Mesendoderm (in vitro differentiated cells): ENCODE measurements around the gene ZGPAT.

Experiments
- DNase-seq: peaks from one replicate; pipeline ENCODE4 v3.0.0; 2013
- H2AK5ac ChIP-seq: 2 replicates; pipeline ENCODE4 v1.6.1; 2013; ENCODE audit warnings: low read length, inconsistent platforms
- H2BK120ac ChIP-seq: 2 replicates; pipeline ENCODE4 v1.6.1; 2013; ENCODE audit warnings: low read depth, mild to moderate bottlenecking, low read length, moderate library complexity, mixed read lengths
- H2BK15ac ChIP-seq: replicated peaks from 2 replicates; pipeline ENCODE4 v1.6.1; 2013; ENCODE audit warnings: low read depth, mild to moderate bottlenecking, moderate library complexity
- H2BK5ac ChIP-seq: 2 replicates; pipeline ENCODE4 v1.6.1; 2013; ENCODE audit warnings: low read length, inconsistent platforms
- H3K18ac ChIP-seq: 2 replicates; pipeline ENCODE4 v1.6.1; 2013; ENCODE audit warnings: mild to moderate bottlenecking, low read length, mixed read lengths
- H3K23ac ChIP-seq: one replicate; pipeline ENCODE4 v1.6.1; 2013; ENCODE audit warnings: low read length
- H3K27ac ChIP-seq: 2 replicates; pipeline ENCODE4 v1.5.1; 2013; ENCODE audit warnings: low read depth, mild to moderate bottlenecking, inconsistent platforms, low read length, moderate library complexity
- H3K27me3 ChIP-seq: 2 replicates; pipeline ENCODE4 v1.6.1; 2013; ENCODE audit warnings: low read length, control low read depth, mild to moderate bottlenecking, inconsistent platforms; ENCODE audit not compliant: insufficient read depth, poor library complexity
- H3K36me3 ChIP-seq: 2 replicates; pipeline ENCODE4 v1.6.1; 2013; ENCODE audit warnings: low read length, inconsistent platforms; ENCODE audit not compliant: control insufficient read depth, insufficient read depth
- H3K4ac ChIP-seq: one replicate; pipeline ENCODE4 v1.6.1; 2013; ENCODE audit warnings: low read depth, mild to moderate bottlenecking, low read length, moderate library complexity
- H3K4me1 ChIP-seq: 2 replicates; pipeline ENCODE4 v1.6.1; 2013; ENCODE audit warnings: low read depth, low read length, inconsistent platforms; ENCODE audit not compliant: control insufficient read depth
- H3K4me2 ChIP-seq: 2 replicates; pipeline ENCODE4 v1.6.1; 2013; ENCODE audit warnings: low read length
- H3K4me3 ChIP-seq: 2 replicates; pipeline ENCODE4 v1.5.1; 2013; ENCODE audit warnings: mild to moderate bottlenecking, low read length
- H3K56ac ChIP-seq: one replicate; pipeline ENCODE4 v1.6.1; 2013; ENCODE audit warnings: low read length
- H3K79me1 ChIP-seq: 2 replicates; pipeline ENCODE4 v1.6.1; 2013; ENCODE audit warnings: low read length, inconsistent platforms
- H3K79me2 ChIP-seq: 2 replicates; pipeline ENCODE4 v1.6.1; 2013; ENCODE audit warnings: mild to moderate bottlenecking, low read length; ENCODE audit not compliant: control insufficient read depth, insufficient read depth
- H3K9ac ChIP-seq: 2 replicates; pipeline ENCODE4 v1.6.1; 2013; ENCODE audit warnings: low read length, inconsistent platforms
- H4K5ac ChIP-seq: one replicate; pipeline ENCODE4 v1.6.1; 2013; ENCODE audit warnings: low read length
- H4K8ac ChIP-seq: one replicate; pipeline ENCODE4 v1.6.1; 2013; ENCODE audit warnings: low read depth, mild to moderate bottlenecking, control low read depth, low read length, moderate library complexity
- WGBS: extraction: QIAGEN DNeasy Blood & Tissue Kit; methylation state at CpG from one replicate; pipeline ENCODE4 v1.1.7; 2013; ENCODE audit warnings: low lambda C conversion rate, missing lambda C conversion rate; ENCODE audit not compliant: insufficient coverage; ENCODE audit errors: extremely low coverage; 5-methylcytosine and 5-hydroxymethylcytosine counted together

The ZGPAT gene

DNA sequence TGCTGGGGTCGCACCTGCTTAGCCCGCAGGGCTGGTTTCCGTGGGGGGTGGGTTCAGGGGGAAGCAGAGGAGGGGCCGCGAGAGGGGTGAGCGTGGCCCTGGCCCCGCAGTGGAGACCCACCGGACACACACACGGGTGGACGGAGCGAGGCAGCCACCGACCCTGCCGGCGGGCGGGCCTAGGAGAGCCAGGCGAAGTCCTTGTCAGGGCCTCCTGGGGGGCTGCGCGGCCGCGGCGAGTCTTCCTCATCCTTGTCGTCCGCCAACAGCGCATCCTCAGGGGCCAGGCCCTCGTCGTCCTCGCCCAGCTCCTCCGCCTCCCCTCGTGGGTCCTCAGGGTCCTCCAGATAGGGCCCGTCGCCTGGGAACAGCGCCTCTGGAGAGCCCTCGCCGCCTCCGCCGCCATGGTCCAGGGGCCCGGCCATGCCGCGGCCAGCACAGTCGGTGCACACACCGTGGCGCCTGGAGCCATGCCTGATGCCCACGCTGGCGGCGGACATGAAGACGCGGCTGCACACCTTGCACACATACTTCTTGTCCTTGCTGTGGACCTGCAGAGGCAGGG is 39.0 kb downstream of the ZGPAT start:
- no peak overlapping the region for H4K8ac ChIP-seq
- H3K18ac ChIP-seq = no peak overlapping the region
- H3K79me2 ChIP-seq = no peaks in the 10 kb centered on the region
- H3K27ac ChIP-seq = no peak overlapping the region
- no peaks in the 10 kb centered on the region for H3K27me3 ChIP-seq
- H3K9ac ChIP-seq = no peak overlapping the region
- no peak overlapping the region for H2BK15ac ChIP-seq
- no peak overlapping the region for H2BK5ac ChIP-seq
- WGBS = no CpG with 5 or more reads among the region's 47 CpGs
- H3K4me2 ChIP-seq = no peak overlapping the region
- no peak overlapping the region for H4K5ac ChIP-seq
- H3K4ac ChIP-seq = no peak overlapping the region
- no peaks in the 10 kb centered on the region for H3K79me1 ChIP-seq
- no peak overlapping the region for H3K56ac ChIP-seq
- no peak overlapping the region for H2AK5ac ChIP-seq
- DNase-seq = no peak
- no peak overlapping the region for H3K23ac ChIP-seq
- H3K36me3 ChIP-seq = no peaks in the 10 kb centered on the region
- no peak overlapping the region for H2BK120ac ChIP-seq
- no peaks in the 10 kb centered on the region for H3K4me1 ChIP-seq
- no peak overlapping the region for H3K4me3 ChIP-seq

DNA sequence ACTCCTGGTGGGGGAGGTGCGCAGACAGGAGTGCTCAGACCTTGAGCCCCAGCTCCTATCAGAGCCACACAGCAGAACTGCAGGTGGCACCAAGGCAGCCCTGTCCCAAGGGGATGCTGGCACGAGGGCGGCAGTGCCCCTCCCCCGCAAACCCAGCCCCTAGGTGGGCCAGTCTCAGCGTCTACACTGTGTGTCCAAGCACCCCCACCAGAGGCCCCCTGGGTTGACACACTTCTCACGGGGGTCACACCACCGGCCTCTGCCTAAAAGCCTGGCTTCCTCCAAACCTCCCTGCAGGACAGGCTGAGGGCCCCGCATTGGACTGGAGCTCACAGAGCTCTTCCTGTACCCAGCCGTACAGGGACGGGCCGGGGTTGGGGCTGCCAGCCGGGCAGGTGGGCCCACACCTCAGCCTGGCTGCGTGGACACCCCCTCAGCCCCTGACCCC is 39.8 kb downstream of the ZGPAT start:
- Histone ChIP-seq H3K4ac (no peak overlapping the region), H3K56ac (no peak overlapping the region), H2BK15ac (no peak overlapping the region), H3K27ac (no peak overlapping the region), H3K79me1 (no peaks in the 10 kb centered on the region), H2BK5ac (no peak overlapping the region), H3K4me3 (no peak overlapping the region), H3K79me2 (no peaks in the 10 kb centered on the region), H3K36me3 (no peaks in the 10 kb centered on the region), H3K4me1 (no peaks in the 10 kb centered on the region), H2BK120ac (no peak overlapping the region), H3K23ac (no peak overlapping the region), H4K5ac (no peak overlapping the region), H3K18ac (no peak overlapping the region), H3K27me3 (no peaks in the 10 kb centered on the region), H3K4me2 (no peak overlapping the region), H3K9ac (no peak overlapping the region), H2AK5ac (no peak overlapping the region), H4K8ac (no peak overlapping the region)
- no peak for DNase-seq
- no CpG with 5 or more reads among the region's 13 CpGs for whole genome bisulfite sequencing

DNA sequence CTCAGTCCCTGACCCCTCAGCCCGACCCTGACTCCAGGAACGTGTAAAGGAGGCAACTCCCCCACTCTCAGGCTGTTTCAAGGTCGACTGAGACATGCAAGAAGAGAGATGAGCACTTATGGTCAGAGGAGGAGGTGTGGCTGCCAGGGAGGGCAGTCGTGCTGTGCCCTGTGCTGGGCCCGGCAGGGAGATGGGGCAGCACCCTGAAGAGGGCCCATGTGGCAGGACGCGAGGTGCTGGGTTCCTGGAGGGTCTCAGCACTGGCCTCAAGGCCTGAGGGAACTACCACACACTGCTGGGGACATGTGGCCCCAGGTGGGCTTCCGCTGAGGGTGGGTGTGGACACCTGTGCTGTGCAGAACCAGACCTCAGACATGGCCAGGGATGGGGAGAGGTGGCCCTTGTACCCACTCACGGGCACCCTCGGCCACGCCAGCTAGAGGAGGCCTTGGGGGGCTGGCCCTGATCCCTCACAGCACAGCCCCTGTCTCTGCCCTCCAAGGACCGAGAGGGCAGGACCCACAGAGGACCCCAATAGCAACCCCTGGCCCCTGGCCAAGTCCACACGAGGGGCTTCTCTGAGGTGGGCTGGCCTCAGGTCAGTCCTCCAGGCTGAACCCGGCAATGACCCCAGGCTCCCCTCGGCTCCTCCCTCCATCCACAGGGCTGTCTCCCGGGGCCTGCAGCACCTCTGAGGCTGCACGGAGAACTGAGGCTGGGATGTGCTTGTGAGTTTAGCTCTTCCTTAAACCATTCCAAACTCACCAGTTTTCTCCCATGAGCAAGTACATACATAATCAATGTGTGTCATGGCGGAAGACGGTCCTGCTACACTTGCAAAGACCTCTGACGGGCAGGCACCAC is 40.5 kb downstream of the ZGPAT start:
- DNase-seq = no peak
- Histone ChIP-seq H3K4me3 (no peak overlapping the region), H3K56ac (no peak overlapping the region)

DNA sequence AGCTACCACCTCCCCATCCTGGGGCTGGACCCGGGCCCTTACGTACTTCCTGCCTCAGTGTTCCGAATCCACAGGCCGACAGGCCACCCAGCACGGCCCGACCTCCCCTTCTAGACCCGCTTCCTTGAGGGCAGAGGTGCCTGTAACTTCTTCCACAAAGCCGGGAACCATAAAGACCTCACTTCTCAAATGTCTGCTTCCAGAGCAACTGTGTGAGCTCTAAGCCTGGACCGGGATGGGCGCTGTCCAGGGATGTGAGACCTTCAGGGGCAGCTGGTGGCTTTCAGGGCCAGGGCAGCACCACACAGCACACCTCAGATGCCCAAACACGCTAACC is 41.1 kb downstream of the ZGPAT start:
- H3K23ac ChIP-seq = no peak overlapping the region
- H2BK15ac ChIP-seq = no peak overlapping the region
- no peak overlapping the region for H3K9ac ChIP-seq
- no CpG with 5 or more reads among the region's 11 CpGs for WGBS
- no peak overlapping the region for H3K4me3 ChIP-seq
- H4K5ac ChIP-seq = no peak overlapping the region
- H2BK120ac ChIP-seq = no peak overlapping the region
- DNase-seq = no peak
- H3K27ac ChIP-seq = no peak overlapping the region
- H2AK5ac ChIP-seq = no peak overlapping the region
- no peaks in the 10 kb centered on the region for H3K79me1 ChIP-seq
- no peak overlapping the region for H3K4me2 ChIP-seq
- no peaks in the 10 kb centered on the region for H3K79me2 ChIP-seq
- no peak overlapping the region for H2BK5ac ChIP-seq
- no peak overlapping the region for H3K18ac ChIP-seq
- H3K4ac ChIP-seq = no peak overlapping the region
- no peak overlapping the region for H3K56ac ChIP-seq
- no peak overlapping the region for H4K8ac ChIP-seq
- H3K27me3 ChIP-seq = no peaks in the 10 kb centered on the region
- no peaks in the 10 kb centered on the region for H3K36me3 ChIP-seq
- H3K4me1 ChIP-seq = no peaks in the 10 kb centered on the region

More for the DNA sequence above, 40.5 kb downstream of the ZGPAT start:
- no peak overlapping the region for H2AK5ac ChIP-seq
- H3K18ac ChIP-seq = no peak overlapping the region
- H3K9ac ChIP-seq = no peak overlapping the region
- no peaks in the 10 kb centered on the region for H3K79me1 ChIP-seq
- H3K27ac ChIP-seq = no peak overlapping the region
- no peak overlapping the region for H2BK120ac ChIP-seq
- no peak overlapping the region for H4K5ac ChIP-seq
- no peaks in the 10 kb centered on the region for H3K36me3 ChIP-seq
- H3K27me3 ChIP-seq = no peaks in the 10 kb centered on the region
- H3K23ac ChIP-seq = no peak overlapping the region
- H3K4me1 ChIP-seq = no peaks in the 10 kb centered on the region
- WGBS = no CpG with 5 or more reads among the region's 20 CpGs
- no peaks in the 10 kb centered on the region for H3K79me2 ChIP-seq
- H2BK15ac ChIP-seq = no peak overlapping the region
- no peak overlapping the region for H3K4ac ChIP-seq
- no peak overlapping the region for H4K8ac ChIP-seq
- H3K4me2 ChIP-seq = no peak overlapping the region
- no peak overlapping the region for H2BK5ac ChIP-seq

DNA sequence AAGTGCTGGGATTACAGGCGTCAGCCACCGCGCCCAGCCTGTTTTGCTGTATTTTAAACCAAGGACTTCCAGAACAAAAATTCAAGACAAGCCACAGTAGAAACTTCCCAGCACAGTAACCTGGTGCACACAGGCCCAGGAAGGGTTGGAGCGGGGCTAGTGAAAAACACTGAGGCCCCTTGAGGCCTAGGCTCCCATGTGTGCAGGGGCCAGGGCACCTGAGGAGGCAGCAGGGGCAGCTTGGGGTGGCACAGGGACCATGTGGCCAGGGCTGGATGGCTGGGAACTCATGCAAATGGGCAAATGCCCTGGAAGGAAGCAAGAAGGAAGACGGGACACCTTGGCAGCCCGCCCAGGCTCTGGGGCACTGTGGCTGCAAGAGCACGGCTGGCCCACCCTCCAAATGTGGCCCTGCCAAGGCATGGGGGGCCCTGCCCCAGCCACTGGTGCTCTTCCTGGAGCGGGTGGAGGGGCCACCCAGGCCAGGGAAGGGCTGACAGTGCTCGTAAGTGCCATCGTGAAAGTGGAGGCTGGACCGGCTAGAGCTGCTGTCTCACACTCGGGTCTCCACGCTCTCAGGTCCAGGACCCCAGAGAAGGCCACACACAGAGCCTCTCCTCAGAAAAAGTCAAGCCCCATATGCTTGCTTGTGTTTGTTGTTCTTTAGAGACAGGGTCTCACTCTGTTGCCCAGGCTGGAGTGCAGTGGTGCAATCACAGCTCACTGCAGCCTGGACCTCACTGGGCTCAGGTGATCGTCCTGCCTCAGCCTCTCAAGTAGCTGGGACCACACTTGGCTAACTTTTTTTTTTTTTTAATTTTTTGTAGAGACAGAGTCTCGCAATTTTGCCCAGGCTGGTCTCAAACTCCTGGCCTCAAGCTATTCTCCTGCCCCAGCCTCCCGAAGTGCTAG is 42.0 kb downstream of the ZGPAT start:
- Histone ChIP-seq H2BK5ac (no peak overlapping the region), H3K9ac (no peak overlapping the region), H3K56ac (no peak overlapping the region), H2BK15ac (no peak overlapping the region), H3K23ac (no peak overlapping the region), H2BK120ac (no peak overlapping the region), H3K27me3 (no peaks in the 10 kb centered on the region), H3K4me3 (no peak overlapping the region), H4K8ac (no peak overlapping the region), H4K5ac (no peak overlapping the region), H3K4ac (no peak overlapping the region), H3K4me2 (no peak overlapping the region), H3K18ac (no peak overlapping the region), H3K79me1 (no peaks in the 10 kb centered on the region), H2AK5ac (no peak overlapping the region), H3K36me3 (no peaks in the 10 kb centered on the region), H3K4me1 (no peaks in the 10 kb centered on the region), H3K27ac (no peak overlapping the region), H3K79me2 (no peaks in the 10 kb centered on the region)
- DNase-seq = no peak
- WGBS = no CpG with 5 or more reads among the region's 16 CpGs
